ENCODE results near the gene LRMDA.

DNA sequence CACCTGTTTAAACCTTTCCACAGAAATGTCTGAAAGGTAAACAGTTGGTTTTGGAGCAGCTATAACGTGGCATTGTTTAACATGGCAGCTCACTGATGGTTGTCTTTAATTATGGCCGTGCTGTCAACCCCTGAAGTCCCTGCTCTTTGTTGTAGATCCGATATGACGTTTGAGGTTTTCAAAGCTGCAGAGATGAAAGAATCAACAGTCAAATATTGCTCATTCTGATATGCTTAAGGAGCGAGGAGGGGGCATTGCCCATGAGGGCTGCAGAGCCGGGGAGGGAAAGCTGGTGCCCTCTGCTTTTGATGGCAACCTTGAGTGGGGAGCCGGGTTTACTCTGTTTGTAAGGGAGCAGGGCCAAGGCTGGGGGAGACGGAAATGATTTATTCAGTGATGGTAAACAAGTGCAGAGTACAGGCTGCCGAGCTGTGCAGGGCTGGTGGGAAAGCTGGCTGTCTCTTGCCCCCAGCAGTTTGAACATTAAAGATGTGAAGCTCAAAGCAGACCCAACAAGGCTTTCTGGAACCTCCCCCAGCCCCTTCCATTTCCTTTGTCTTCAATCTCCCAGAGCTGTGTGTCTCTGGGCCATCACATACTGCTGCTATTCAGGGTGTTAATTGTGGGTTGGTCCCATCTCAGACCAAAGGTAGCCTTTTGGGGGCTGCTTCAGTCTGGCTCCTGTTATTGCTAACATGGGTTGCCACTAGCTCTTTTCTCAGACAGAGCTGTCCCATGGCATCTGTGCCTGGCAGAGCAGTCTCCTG is 345.5 kb downstream of the LRMDA start:
- TF ChIP-seq, protein P1, sequence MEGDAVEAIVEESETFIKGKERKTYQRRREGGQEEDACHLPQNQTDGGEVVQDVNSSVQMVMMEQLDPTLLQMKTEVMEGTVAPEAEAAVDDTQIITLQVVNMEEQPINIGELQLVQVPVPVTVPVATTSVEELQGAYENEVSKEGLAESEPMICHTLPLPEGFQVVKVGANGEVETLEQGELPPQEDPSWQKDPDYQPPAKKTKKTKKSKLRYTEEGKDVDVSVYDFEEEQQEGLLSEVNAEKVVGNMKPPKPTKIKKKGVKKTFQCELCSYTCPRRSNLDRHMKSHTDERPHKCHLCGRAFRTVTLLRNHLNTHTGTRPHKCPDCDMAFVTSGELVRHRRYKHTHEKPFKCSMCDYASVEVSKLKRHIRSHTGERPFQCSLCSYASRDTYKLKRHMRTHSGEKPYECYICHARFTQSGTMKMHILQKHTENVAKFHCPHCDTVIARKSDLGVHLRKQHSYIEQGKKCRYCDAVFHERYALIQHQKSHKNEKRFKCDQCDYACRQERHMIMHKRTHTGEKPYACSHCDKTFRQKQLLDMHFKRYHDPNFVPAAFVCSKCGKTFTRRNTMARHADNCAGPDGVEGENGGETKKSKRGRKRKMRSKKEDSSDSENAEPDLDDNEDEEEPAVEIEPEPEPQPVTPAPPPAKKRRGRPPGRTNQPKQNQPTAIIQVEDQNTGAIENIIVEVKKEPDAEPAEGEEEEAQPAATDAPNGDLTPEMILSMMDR (IDR thresholded peaks at IDR 0.05) = no peak
- no peak for TF ChIP-seq POLR2A (IDR thresholded peaks at IDR 0.05)
